Fibroblast of gingiva (primary cell): ENCODE results near the gene TAX1BP3.
"Not testable (repeated sequence)": the region's sequence is repeated elsewhere in the genome, so short reads cannot be mapped to it uniquely, and the experiment has no call there.

Source experiments
- DNase-seq: peaks from one replicate; pipeline ENCODE4 v3.0.0-alpha.2; 2011; ENCODE audit warnings: low read depth

TAX1BP3 gene, protein sequence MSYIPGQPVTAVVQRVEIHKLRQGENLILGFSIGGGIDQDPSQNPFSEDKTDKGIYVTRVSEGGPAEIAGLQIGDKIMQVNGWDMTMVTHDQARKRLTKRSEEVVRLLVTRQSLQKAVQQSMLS

DNA sequence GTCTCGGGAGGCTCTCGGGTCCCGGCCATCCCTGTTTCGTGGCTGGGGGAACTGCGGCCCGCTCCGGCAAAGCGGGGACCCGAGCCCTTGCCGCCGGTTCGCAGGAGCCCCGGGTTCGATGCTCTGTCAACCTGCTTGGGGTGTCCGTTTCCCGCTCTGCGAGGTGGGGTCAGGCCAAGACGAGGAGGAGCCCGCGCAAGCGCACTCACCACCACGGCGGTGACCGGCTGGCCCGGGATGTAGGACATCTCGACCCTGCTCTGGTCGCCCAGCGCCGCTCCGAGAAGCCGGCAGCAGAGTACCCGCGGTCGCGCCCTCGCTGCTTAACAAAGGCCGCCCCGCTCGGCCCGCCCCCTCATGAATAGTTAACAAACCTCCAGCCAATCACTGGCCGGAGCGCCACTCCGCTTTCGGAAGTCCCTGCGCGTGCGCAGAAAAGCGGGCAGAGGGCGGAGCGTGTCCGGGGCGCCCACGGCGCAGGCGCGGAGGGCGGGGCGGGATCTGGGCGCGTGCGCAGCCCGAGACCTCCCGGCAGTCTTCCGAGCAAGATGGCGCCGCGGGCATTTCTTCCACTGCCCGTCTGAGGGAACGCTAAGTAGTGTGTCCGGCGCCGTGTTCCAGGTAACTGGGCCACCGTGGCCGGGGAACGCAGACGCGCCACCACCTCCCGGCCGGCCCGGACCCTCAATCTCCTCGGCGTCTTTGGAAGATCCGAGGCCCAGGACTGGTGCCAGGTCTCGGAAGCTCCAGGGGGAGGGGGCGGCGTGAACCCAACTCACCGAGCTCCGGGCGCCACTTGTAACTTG, at the start of gene TAX1BP3, which contains the start of gene EMC6:
TSS of gene TAX1BP3 (minus strand) at position 300 of the 806 bp plus-strand sequence. CDS start at position 248, 52 bp downstream.
TSS of gene EMC6 (plus strand) at position 534 of the 806 bp plus-strand sequence. CDS start 335 bp downstream, outside the sequence.
- peak; percentile 96 for DNase-seq

DNA sequence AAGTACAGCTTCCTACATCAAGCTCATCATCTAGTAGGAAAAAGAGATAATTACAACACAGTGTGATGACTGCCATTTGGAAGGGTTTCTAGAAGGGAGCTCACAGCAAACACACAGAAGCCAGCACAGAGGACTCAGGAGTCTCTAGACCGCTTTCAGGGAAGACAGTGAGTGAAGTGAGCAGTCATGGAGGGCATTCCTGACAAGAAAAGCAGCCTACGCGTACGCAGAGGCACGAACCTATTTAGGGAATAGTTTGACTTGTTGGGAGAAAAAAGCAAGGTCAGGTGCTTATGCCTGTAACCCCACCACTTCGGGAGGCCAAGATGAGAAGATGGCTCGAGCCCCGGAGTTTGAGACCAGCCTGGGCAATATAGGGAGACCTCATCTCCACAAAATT, 46.9 kb upstream of the TAX1BP3 start:
- no peak for DNase-seq

DNA sequence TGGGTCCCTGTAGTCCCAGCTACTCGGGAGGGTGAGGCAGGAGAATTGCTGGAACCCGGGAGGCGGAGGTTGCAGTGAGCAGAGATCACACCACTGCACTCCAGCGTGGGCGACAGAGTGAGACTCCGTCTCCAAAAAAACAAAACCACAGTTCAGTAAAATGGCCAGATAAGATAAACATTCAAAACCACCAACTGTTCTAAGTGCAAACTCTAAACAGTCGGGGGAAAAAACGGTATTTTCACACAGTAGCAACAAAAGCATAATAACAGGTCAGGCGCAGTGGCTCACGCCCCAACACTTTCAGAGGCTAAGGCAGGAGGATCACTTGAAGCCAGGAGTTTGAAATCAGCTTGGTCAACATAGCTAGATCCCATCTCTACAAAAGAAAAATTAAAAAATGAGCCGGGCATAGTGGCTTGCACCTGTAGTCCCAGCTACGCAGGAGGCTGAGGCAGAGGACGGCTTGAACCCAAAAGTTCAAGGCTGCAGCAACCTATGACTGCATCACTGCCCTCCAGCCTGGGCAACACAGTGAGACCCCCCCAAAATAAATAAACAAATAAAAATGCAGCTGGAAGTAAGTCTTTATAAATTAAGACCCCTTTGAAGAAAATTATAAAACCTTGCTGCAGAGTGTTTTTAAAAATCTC, 44.6 kb upstream of the TAX1BP3 start:
- no peak for DNase-seq

DNA sequence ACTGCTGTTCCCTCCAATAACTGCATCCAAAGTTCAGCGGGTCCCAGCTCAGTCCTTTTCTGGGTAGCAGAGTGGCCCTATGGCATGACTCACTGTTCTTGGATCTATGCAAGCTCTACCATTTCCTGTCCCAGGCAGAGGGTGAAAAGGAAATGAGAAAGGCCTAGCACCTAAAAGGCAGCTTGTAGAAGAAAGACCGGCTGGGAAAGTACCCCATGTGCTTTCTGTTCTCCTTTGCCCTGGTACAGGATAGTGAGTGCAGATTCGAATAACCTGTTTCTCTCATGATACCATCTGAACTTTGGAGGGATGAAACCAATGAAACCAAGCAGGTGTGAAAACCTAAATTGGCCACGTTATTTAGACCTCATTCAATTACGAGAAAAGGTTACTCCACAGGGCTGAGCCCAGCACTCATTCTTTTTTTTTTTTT, 42.6 kb upstream of the TAX1BP3 start:
- no peak for DNase-seq

DNA sequence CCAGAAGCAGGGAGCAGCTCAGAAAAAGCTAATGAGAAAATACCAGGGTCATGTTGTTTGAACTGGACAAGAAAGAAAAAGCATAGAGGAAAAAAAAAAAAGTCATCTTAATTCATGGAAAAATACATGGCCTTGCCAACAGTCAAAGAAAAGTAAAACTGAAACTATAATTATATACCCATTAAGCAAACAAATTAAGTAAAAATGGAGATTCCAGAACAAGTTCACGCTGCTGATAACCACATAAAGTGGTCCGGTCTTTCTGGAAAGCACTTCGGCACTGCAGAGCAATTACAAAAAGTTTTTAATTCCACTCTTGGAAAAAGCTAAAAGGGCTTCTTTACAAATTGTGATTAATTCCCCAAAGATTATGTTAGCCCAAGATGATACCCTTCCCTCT, 40.0 kb upstream of the TAX1BP3 start:
- DNase-seq: no peak

DNA sequence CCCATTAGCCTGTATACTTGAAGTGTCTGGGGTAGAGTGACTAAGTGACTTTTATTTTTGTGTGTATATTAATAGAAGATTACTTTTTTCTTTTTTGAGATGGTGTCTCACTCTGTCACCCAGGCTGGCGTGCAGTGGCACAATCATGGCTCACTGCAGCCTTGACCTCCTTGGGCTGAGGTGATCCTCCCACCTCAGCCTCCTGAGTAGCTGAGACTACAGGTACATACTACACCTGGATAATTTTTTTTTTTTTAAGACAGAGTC, 37.3 kb upstream of the TAX1BP3 start:
- DNase-seq: not testable (repeated sequence)

DNA sequence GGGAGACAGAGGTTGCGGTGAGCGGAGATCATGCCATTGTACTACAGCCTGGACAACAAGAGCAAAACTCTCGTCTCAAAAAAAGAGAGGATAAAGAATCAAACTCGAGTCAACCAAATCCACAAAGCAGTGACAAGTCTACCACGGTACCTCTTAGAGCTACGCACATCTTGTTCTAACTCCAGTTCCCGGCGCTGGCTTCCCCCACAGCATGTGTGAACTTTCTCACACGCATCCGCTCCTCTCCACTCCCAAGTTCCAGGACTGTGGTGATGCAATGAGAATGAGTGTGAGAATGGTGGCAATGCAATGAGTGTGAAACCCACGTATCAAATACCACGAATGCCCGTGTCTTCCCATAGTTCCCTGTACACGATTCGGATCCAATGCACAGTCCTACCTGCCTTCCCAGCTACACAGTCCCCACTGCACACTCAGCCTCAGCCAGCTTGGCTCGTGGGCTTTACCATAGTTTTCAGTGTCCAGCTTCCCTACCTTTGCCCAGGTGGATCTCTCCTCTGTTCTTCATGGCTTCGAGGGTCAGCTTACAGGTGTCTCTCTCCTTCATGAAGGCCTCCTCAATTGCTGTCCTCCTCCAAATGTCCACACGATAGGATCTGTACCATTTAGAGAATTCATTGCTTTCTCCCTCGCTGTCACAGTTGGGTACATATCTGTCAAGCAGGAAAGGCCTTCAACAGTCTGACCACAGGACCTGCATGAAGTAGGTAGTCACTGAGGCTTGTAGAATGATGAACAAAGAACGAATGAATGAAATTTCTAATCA, 36.7 kb upstream of the TAX1BP3 start:
- no peak for DNase-seq

DNA sequence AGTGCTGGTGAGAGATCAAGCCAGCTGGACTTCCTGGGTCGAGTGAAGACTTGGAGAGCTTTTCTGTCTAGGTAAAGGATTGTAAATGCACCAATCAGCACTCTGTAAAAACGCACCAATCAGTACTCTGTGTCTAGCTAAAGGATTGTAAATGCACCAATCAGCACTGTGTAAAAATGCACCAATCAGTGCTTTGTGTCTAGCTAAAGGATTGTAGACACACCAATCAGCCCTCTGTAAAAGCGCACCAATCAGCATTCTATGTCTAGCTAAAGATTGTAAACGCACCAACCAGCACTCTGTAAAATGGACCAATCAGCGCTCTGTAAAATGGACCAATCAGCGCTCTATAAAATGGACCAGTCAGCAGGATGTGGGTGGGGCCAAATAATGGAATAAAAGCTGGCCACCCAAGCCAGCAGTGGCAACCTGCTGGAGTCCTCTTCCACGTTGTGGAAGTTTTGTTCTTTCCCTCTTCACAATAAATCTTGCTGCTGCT, 33.7 kb upstream of the TAX1BP3 start:
- not testable (repeated sequence) for DNase-seq

DNA sequence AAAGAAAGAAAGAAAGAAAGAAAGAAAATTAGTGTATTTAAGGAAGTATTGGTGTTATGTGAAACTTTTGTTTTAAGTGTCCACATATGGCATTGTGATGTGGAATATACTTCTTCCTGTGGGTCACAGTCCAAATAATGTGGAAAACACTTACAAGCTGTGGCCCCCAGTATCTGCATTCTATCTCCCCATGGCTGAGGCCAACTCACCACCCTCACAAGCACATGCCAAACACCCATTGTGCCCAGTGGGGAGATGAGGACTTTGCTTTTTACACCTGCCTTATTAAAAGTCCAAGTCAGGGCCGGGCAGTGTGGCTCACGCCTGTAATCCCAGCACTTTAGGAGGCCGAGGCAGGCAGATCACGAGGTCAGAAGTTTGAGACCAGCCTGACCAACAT, 31.6 kb upstream of the TAX1BP3 start:
- no peak for DNase-seq

DNA sequence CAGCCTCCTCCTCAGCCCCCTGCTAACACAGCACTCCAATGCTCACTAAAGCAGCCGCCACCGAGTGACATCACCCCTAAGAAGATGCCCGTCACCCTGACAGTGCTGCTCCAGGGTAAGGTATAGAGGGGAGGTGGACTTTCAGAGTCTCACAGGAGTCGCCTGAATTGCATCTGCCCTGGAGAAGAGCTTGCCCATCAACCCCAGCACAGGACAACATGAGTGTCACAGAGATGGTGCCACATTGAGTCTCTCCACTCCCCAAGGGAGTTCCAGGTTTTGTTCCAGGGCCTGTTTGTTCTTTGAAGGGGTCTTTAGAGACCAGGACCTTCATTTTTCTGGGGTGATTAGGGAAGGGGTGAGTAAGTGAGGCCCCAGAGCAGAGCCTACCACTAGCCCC, 29.8 kb upstream of the TAX1BP3 start:
- no peak for DNase-seq

DNA sequence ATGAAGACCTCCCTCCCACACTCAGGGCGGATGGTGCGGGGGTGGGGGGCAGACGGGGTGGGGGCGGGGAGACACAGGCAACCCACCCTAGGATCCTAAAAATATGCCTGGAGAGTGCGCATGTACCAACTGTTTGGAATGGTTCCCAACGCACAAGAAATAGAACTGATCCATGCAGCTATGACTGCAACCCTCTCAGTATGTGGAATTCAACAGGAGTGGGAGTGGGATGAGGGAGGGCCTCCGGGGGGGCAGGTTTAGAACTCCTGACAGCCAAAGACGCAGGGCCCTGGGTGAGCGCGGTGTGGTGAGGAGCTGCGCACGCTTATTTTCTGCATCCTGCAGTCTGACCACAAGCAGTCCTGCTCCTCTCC, 28.7 kb upstream of the TAX1BP3 start:
- no peak for DNase-seq

DNA sequence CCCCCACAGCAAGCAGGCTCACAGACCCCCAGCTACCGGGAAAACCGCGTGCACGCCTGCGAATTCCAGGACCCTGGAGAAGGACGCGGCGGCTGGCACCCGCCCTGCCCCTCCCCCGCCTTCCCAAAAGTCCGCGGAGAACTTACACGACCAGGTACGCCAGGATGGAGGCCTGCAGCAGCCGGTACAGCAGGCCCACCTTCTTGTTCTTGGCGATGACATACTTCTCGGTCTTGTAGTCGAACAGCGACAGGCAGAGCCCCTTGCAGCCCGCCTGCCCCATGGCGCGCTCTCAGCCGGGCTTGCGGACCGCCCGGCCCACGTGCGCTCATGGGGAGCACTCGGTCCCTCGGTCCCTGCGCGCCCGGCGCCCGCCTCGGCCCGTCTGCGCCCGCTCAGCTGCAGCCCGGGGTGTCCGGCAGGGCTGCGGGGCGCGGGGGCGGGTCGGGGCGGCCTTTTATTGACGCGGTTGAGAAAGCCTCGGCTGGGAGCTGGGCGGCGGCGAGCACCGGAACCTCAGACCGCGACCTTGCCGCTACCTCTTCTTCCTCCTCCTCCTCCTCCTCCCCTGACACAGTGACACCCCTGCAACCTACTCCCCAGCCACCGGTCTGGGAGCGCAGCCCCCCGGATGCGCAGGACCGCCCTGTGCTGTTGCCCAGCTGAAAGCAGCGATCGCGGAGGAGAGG, 27.5 kb upstream of the TAX1BP3 start, which contains the start of gene P2RX5:
TSS of gene P2RX5 (minus strand) at position 433 of the 689 bp plus-strand sequence. CDS start at position 283, 150 bp downstream.
- DNase-seq: no peak

DNA sequence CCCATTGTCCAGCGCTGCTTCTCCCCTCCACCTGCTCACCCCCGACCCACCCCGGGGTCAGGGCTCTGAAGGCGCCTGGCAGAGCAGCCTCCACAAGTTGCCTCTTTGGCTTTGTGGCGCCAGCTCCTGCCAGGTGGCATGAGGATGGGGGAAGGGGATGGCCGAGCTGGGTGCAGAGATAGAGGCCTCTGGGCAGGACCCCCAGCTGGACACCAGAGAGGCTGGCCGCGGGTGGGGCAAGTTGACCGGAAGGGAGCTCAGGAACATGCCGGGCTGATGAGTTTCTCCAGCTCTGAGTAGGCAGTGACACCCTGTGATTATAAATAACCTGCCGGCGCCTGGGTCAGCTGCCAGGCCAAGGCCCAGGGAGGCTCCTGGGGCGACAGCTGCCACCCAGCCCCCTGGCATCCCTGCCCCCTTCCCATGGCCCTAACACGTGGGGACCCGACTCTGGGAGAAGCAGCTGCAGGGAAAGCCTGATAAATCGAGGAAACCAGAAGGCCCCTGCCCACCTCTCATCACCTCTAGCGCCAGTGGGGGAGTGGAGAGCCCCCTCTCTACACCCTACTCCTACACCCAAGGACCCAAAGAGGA, 26.8 kb upstream of the TAX1BP3 start:
- no peak for DNase-seq

DNA sequence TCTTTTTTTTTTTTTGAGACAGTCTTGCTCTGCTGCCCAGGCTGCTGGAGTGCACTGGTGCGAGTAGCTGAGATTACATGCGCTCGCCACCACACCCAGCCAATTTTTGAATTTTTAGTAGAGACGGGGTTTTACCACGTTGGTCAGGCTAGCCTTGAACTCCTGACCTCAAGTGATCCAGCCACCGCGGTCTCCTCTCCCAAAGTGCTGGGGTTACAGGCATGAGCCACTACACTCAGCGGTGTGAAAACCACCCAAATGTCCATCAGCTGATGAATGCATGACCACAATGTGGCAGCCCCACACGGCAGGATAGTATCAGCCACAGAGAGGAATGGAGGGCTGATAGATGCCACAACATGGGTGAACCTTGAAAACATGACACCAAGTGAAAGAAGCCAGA, 25.5 kb upstream of the TAX1BP3 start:
- DNase-seq: no peak

DNA sequence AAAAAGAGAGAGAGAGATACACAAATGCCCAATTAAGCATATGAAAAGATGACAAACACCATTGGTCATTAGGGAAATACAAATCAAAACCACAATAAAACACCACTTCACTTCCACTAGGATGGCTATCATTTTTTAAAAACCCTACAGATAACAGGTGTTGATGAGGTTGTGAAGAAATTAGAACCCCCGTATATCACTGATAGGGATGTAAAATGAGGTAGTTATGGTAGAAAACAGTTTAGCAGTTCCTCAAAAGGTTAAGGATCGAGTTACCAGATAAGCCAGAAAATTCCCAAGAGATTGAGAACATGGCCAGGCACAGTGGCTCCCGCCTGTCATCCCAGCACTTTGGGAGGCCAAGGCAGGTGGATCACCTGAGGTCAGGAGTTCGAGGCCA, 24.8 kb upstream of the TAX1BP3 start:
- no peak for DNase-seq

DNA sequence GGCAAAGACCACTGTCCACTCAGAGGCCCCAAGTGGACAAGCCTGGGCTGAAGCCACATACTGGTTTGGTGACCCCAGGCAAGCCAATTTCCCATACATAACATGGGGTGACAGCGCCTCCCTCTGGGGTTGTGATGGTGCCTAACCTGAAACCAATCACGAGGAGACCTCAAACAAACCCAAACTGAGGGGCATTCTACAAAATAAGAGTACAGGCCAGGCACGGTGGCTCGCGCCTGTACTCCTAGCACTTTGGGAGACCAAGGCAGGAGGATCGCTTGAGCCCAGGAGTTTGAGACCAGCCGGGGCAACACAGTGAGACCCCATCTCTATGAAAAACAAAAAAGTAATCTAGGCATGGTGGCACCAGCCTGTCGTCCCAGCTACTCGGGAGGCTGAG, 24.0 kb upstream of the TAX1BP3 start:
- DNase-seq: no peak

DNA sequence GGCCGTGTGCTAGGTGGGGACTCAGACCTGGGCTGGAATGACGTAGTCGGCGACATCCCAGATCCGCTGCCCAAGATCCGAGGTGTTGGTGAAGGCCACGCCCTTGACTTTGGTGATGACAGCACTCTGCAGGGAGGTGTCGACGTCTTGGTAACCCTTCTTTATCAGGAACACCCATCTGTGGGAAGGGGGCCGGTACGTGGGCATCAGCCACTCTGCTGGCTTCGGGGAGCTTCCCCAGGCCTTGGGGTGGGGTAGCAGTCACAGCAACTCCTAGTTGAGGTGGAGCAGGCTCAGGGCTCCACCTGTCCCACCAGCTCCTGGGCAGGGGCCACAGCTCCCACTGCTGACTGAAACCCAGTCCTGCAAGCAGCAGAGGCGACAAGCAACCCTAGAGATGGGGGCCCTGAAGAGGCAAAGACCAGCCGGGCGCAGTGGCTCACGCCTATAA, 23.3 kb upstream of the TAX1BP3 start:
- no peak for DNase-seq

DNA sequence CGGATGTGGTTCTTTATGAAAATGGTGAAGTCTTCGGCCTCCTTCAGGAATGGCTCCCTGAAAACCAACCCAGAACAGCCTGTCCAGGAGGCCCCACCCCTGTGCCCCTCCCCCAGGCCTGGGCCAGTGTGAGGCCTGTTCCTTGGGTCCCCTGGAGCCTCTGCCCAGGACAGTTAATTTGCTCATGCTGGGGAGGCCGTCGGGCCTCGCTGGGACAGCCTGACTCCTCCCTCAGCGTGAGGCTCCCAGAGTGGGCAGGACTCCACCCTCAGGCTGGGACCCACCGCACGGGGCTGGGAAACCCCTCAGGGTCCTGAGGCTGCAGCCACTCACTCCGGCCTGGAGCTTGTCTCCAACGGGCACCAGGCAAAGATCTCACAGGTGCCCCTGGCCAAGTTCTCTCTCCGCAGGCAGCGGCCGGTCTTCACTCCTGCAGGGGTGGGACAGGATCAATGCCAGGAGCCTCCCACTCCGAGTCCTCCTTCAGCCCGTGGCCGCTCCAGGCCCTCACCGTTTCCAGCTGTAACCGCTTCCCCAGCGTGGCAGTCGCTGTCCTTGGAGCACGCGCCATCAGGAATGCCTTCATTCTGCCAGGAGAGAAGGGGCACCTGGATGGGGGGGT, 21.8 kb upstream of the TAX1BP3 start:
- DNase-seq: no peak

DNA sequence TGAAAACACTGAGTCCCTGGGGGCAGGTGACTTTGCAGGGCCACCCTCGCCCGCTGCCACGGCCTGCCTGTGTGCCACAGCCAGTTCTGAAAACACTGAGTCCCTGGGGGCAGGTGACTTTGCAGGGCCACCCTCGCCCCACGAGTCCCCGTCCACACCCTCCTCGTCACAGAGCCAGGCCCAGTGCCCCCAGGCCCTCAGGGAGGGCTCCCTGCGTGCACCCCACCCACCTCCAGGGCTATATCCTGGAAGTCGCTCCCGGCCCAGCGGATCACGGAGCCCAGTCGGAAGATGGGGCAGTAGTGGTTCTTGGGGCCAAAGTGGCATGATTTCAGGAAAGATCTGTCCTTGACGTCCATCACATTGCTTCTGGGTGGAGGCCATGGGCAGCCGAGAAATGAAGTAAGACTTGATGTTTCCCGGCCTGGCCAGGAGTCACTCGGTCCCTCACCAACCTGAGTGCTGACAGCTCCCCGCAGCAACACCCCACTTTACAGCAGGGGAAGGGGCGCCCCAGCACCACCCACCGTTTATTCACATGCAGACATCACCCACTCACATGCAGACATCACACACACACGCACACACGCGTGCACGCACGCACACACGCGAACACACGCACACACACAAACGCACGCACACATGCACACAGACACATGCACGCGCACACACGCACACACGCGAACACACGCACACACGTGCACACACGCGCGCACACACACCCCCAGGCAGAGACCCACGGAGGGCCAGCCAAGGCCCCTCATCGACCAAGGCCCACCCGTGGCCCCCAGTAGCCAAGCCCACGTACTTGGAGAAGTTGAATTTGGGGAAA, 21.1 kb upstream of the TAX1BP3 start:
- no peak for DNase-seq

DNA sequence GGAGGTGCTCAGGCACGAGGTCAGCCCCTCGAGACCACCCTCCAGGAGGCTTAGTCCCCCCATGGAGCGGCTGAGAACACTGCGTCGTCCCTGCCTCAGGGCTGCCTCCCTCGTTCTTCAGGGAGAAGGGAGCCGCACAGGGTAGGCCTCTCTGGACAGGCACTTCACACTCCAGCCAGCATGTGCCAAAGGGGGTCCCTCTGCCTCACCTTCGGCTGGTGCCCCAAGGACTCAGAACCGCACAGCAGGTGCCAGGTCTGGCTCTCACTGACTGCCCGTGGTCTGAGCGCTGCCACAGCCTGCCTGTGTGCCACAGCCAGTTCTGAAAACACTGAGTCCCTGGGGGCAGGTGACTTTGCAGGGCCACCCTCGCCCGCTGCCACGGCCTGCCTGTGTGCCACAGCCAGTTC, 20.5 kb upstream of the TAX1BP3 start:
- DNase-seq: no peak
